GM18499 (cell line): ENCODE data around the gene FAM168B.

ENCODE experiments used
- ATAC-seq: cut with Tn5 transposase; IDR thresholded peaks from one replicate; pipeline ENCODE4 v1.9.1; 2021; ENCODE audit warnings: moderate number of reproducible peaks; ENCODE audit not compliant: insufficient read depth, unreplicated experiment

FAM168B gene

DNA sequence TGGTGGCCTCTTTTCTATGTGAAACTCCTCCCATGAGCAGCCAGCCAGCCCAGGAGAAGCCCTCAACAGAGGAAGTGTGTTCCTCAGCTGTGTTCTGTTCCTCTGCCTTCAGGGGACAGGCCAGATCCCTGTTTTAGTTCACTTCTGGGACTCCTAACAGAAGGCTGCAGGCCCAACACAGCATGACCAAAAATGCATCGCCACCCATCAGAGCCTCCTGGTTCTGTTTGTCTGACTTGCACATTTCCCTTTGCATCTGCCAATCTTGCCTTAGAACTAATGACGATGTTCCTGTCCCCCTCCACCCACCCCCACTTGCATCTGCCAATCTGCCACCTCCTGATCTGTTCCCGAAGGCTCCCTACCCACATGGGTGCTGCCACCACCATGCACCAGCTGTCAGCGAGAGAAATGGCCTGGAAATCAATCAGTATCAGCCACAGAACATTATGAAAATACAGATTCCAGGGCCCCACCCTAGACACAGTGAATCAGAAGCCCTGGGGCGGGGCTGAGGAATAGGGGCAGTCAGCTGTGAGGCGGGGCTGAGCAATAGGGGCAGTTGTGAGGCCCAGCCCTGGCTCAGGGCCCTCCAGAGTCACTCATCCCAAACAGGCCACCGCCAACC, 51.0 kb downstream of the FAM168B start:
- ATAC-seq, result no peak

- ATAC-seq, result no peak
Observed at GRCh38 chr2:131041402-131042147, 51.7 kb downstream of the FAM168B start.

DNA sequence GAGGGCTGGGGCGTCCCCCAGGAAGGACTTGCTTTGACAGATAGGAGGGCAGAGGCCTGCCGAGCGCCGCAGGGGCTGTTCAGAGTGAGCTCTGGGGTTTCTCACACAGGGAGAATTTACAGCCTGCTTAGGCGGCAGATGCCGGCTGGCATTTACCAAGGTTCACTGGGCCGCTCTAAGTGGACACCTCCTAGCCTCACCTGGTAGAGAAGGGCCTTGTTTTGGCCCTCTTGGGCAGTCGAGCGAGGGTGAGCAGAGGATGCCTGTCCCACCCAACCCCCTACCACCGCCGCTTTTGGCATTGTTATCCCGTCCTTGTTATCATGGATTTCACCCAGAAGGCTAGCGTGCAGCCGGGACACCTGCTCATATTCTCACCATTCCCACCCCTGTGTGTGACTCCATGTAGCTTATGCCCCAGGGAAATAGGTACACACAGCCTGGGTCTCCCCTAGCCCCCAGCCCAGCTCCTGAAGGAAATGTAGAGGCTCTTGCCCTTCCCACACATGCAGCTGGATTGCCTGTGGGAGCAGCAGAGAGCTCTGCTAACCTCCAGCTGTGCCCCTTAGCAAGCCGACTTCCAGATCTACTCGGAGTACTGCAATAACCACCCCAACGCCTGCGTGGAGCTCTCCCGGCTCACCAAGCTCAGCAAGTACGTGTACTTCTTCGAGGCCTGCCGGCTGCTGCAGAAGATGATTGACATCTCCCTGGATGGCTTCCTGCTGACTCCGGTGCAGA, 52.4 kb downstream of the FAM168B start:
- ATAC-seq, result no peak

DNA sequence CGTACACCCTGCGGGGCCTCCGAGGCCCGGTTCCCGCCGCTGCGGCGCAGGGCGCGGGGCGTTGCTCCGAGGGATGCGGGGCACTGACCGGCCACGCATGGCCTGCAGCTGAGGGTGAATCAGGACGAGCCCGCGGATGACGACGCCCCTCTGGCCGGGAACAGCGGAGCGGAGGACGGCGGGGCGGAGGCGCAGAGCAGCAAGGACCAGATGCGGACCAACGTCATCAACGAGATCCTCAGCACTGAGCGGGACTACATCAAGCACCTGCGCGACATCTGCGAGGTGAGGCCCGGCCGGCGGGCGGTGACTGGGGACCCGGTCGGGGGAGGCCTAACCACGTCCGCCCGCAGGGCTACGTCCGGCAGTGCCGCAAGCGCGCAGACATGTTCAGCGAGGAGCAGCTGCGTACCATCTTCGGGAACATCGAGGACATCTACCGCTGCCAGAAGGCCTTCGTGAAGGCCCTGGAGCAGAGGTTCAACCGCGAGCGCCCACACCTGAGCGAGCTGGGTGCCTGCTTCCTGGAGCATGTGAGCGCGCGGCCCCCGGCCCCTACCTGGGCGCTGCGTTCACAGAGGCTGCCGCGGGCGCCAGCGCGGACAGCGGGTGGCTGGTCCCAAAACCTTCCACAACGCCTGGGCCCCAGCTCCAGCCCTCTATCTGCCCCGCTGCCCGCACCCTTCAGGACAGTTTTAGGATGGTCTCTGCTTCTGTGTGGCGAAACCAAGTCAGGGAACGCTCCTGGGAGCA, 53.2 kb downstream of the FAM168B start:
- ATAC-seq, result no peak

- ATAC-seq, result no peak
Observed at GRCh38 chr2:131039535-131039907, 53.7 kb downstream of the FAM168B start.

GRCh38 chr2:131039101-131039440, 54.2 kb downstream of the FAM168B start:
- ATAC-seq, result no peak

- ATAC-seq, result no peak
Observed at GRCh38 chr2:131038258-131039100, 54.8 kb downstream of the FAM168B start.

DNA sequence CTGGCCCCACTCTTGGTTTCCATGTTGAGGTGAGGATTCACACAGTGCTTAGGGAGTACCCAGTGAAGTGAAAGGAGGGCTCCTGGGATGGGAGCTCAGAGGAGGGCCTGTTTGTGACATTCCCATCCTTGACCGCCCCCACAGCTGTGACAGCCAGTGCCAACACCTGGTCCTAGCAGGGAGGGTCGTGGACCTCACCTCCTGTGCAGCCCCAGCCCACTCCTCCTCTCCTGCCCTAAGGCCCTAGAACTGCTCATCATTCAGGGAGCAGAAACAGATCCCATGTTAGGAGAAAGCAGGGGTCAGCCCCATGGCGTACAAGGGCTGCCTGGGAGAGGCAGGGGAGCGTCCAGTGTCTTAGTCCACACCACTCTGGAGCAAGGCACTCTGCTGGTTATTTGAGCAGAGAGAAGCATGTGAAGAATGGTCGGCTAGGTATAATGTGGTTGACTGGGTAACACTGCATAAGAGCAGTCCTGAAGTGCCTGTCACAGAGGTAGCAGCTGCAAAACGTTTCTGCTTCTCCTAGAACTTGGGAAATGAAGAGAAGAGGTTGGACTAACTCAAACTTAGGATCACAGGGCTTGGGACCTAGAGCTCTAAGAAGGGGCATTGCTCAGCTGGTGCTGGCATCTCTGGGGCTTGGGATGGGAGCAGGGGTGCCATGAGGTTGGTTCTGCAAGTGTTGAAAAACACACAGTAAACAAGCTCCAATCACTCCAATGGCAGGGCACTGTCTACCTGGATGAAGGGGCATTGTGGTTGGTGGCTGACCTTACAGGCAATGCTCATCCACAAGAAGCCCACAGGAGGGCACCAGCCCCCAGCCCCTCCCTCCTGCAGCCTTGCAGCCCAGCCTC, 55.6 kb downstream of the FAM168B start:
- no peak for ATAC-seq

DNA sequence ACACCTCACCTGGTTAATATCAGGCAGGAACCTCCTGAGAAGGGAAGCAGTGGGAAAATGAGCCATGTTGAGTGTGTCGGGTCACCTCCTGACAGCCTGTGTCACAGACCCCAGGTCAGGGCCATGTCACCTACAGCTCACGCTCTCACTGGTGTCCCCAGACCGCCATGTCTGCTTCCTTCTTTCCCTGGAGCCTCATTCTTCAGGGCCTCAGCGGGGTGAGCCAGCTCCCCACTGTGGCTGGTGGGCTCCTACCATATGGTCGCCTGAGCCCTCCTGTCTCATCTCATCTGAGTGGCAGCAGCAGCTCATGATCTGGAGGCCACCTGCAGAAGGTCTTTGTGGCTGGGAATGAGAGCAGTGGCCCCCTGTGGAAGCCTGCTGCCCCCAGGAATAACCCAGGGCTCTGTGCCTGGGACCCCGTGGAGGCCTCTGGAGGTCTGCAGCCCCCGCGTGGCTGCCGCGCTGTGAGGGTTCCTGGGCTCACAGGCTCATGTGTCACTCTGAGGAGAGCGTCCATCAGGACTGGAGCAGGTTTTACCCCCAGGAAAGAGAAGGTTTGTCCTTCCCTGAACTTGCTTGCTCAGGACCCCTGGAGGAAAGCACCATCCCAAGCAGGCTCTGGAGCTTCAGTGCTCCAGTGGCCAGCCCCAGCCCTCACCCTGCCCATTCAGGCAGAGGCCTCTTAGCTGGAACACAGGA, 56.4 kb downstream of the FAM168B start:
- ATAC-seq, result no peak

DNA sequence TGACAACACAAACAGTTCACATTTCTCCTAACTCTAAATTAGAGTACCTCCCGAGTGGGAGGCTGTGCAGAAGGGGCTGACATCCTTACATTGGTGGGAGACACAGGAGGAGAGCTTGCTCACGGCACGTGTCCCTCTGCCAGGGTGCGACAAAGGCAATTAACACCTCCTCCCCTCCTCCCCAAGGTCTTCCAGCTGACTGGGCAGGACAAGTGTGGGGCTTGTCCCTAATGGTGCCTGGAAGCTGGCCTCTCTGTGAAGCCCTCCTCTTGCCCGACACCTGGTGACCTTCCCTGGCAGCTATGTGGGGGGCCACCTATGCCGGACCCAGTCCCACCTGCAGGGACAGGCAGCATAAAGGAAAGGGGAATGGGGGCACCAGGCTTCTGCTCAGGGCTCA, 57.0 kb downstream of the FAM168B start:
- ATAC-seq, result no peak

DNA sequence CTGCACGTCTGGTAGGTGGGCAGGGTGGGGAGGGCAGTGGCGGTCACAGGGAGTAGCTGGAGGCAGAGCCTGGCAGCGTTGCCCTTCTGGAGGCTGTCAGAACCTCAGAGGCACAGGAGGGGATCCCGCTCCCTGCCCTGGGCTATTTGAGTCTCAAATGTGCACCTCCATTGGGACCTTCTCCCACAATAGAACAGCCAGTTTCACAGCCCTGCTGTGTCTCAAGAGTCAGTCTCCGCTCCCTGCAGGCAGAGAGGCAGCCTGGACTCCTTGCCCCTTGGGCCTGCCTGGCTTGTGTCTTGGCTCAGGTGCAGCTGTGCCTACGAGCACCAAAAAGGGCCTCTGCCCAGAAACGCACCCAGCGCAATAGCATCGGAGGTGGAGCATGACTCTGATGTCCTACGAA, 57.4 kb downstream of the FAM168B start:
- no peak for ATAC-seq

DNA sequence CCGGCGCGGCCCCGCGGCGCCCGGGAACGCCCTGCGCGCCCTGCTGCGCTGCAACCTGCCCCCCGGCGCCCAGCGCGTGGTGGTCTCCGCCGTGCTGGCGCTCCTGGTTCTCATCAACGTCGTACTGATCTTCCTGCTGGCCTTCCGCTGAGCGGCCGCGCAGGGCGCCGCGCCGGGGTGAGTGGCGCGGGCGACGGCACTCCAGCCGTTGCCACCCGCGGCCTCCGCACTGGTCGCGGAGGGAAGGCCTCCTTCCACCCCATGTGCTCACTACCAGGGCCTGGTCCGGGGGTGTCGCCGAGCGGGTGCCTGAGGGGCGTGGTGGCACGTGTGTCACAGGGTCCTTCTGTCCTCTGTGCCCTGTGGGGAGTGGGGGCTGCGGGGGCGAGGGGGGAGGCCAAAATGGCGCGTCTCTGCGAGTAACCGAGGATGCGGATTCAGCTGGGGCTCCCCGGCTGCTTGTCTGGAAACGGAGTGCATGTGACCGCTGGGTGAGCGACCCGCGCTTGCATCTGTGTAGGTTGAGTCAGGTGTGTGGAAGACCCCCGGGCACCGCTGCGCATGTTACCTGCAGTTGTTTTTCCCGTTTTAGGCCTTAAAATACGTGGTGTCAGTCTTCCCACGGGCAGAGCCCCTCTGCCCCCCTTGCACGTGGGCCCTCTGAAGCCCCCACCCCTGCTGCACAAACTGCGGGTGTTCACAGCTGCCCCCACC, 58.0 kb downstream of the FAM168B start:
- no peak for ATAC-seq

GRCh38 chr2:131034122-131035051, 58.9 kb downstream of the FAM168B start:
- no peak for ATAC-seq

- ATAC-seq, result no peak
Observed at GRCh38 chr2:131033786-131034121, 59.5 kb downstream of the FAM168B start.

GRCh38 chr2:131032393-131032836, 60.8 kb downstream of the FAM168B start:
- ATAC-seq, result no peak

- ATAC-seq, result no peak
Observed at GRCh38 chr2:131031875-131032274, 61.4 kb downstream of the FAM168B start.

- ATAC-seq, result no peak
Observed at GRCh38 chr2:131031431-131031841, 61.8 kb downstream of the FAM168B start.
